Heart right ventricle (tissue), 16 donors: ENCODE results near the gene IGF2BP1. TPM values are rescaled to one million over a fixed set of nuclear protein-coding genes. Genes with fewer than 3 reads are reported as not detected.

Experiments used
- ATAC-seq, 8 donors: fragments of 200-7000 bp; cut with Tn5 transposase; one replicate each; pipeline ENCODE4 v1.9.1; 2020; ENCODE audit warnings: mild to moderate bottlenecking in 8 of 8, moderate library complexity in 8 of 8, moderate number of reproducible peaks in 1 of 8
- DNase-seq, 2 donors: peaks; one replicate each; pipeline ENCODE4 v3.0.0-alpha.2; 2020
- H3K27ac ChIP-seq, 10 donors: fragments of 200-600 bp; sonication (generic) in 2 of 10; one replicate each; pipeline versions ENCODE4 v1.5.0 to v1.8.0; 2020 to 2022; ENCODE audit warnings: mild to moderate bottlenecking in 3 of 10
- H3K27me3 ChIP-seq, 7 donors: fragments of 200-600 bp; one replicate each; pipeline ENCODE4 v1.8.0; 2021 to 2022; ENCODE audit warnings: mild to moderate bottlenecking in 2 of 7
- H3K36me3 ChIP-seq, 9 donors: fragments of 200-600 bp; sonication (generic) in 1 of 9; one replicate each; pipeline versions ENCODE4 v1.5.0 to v1.8.0; 2020 to 2022; ENCODE audit warnings: mild to moderate bottlenecking in 2 of 9
- H3K4me1 ChIP-seq, 9 donors: fragments of 200-600 bp; sonication (generic) in 1 of 9; one replicate each; pipeline versions ENCODE4 v1.5.0 to v1.8.0; 2020 to 2022; ENCODE audit warnings: mild to moderate bottlenecking in 4 of 9
- H3K4me3 ChIP-seq, 10 donors: fragments of 200-600 bp; sonication (generic) in 2 of 10; one replicate each; pipeline versions ENCODE4 v1.5.0 to v1.8.0; 2020 to 2022; ENCODE audit warnings: mild to moderate bottlenecking in 7 of 10, moderate library complexity in 2 of 10
- H3K9me3 ChIP-seq, 11 donors: fragments of 200-600 bp in 10 of 11; sonication (generic) in 2 of 11; one replicate each; pipeline versions ENCODE4 v1.5.0 to v1.8.0; 2013 to 2022; ENCODE audit warnings: mild to moderate bottlenecking in 2 of 11, control low read depth in 1 of 11, moderate library complexity in 1 of 11
- CTCF ChIP-seq, 9 donors: fragments of 200-600 bp; sonication (generic) in 2 of 9; IDR thresholded peaks; one replicate each; pipeline versions ENCODE4 v1.5.0 to v1.8.0; 2021 to 2022; ENCODE audit warnings: antibody characterized with exemption in 9 of 9, mild to moderate bottlenecking in 5 of 9, moderate library complexity in 1 of 9
- WGBS, 2 donors: extraction: QIAGEN DNeasy Blood & Tissue Kit; methylation state at CpG; one replicate each; pipeline ENCODE4 v1.1.7; 2013; ENCODE audit warnings: inconsistent platforms in 1 of 2; 5-methylcytosine and 5-hydroxymethylcytosine counted together
- intact Hi-C, 10 donors: fragments of 100-400 bp; cut with DNase I; formaldehyde crosslinking; loops; one replicate each; pipeline versions ENCODE4 v1.11.1 to v1.14.2; 2022
- polyA plus RNA-seq, 2 donors: library from polyadenylated mRNA; stranded (reverse); fragments of 200-250 nt; gene quantifications; one replicate each; pipeline ENCODE4 v1.2.3, GENCODE V29; 2013
- total RNA-seq, 10 donors: library from RNA; stranded (reverse); fragmentation: NEBNext Ultra II Directional in 3 of 10; extraction: Animal tissue kit (Norgen Biotek cat#: 25700) in 3 of 10; gene quantifications; one replicate each; pipeline versions ENCODE4 v1.2.1 to v1.2.4, GENCODE V29; 2021 to 2023
- donor health status: Arrhythmogenic right ventricular cardiomyopathy.
- donor health status: ischemic (EF 13 %, LVEDD 7.1; RV severe dilation, severe dysfunction).
- donor health status: healthy with polysubstance abuse.
- donor health status: DM: no; HTN: yes; CAD: no.
- donor health status: DM: no; HTN: no; CAD: no.
- donor health status: ischemic (EF 25% LVEDD 6.9; RV normal size, moderate dysfunction).
- donor health status: ischemic (EF 25% LVEDD 5.7; RV mildly dilated, moderate dysfunction).
- donor health status: healthy.
- donor health status: DM: yes; HTN: yes; CAD: no.
- donor health status: Ischemic cardiomyopathy.
- donor health status: ischemic (EF 35%, LVEDD 5.7; RV mildly dilated, moderate dysfunction).
- donor health status: nonischemic (EF 11% LVEDD 7.7; RV severe dilation, severe dysfunction).
- donor health status: DM: yes; HTN: yes; CAD: no.
- donor health status: PGD.
- donor health status: ischemic (EF 29% LVEDD 5.4; RV normal size, mild dysfunction).
- donor health status: nonischemic (EF 23%, LVEDD 6.1; RV moderate dilation, normal function).

Gene IGF2BP1
- total and polyA plus RNA-seq, 12 donors: 0.01 TPM; not detected in 11

- no peaks in the 10 kb centered on the region for H3K9me3 ChIP-seq
- peaks cover 50 to 100% (median 100%) of the 10 kb centered on the region in 7 donors for H3K27me3 ChIP-seq
- no peak for ATAC-seq
Observed at GRCh38 chr17:48993951-48994350, 3.2 kb upstream of the IGF2BP1 start.

GRCh38 chr17:48994549-48995303 is 2.5 kb upstream of the IGF2BP1 start:
- Histone ChIP-seq H3K36me3 (no peaks in the 10 kb centered on the region), H3K4me1 (peaks cover 4 to 36% (median 24%) of the 10 kb centered on the region in 9 donors), H3K27me3 (peaks cover 55 to 100% (median 100%) of the 10 kb centered on the region in 7 donors), H3K27ac (no peak overlapping the region), H3K4me3 (no peak overlapping the region), H3K9me3 (no peaks in the 10 kb centered on the region)
- DNase-seq: no peak
- TF ChIP-seq CTCF (IDR thresholded peaks at IDR 0.05): no peak
- intact Hi-C loops: no loop called here
- ATAC-seq: no peak
- 33 to 42% methylated on average over 3 of the region's 3 CpGs for WGBS, 2 donors

More at GRCh38 chr17:48993951-48994350, 3.2 kb upstream of the IGF2BP1 start:
- Histone ChIP-seq H3K4me3 (no peak overlapping the region), H3K4me1 (peaks cover 4 to 36% (median 24%) of the 10 kb centered on the region in 9 donors), H3K27ac (no peak overlapping the region), H3K36me3 (no peaks in the 10 kb centered on the region)
- no peak for DNase-seq
- TF ChIP-seq CTCF (IDR thresholded peaks at IDR 0.05): no peak
- intact Hi-C loops: no loop called here

- Histone ChIP-seq H3K4me1 (peaks cover 4 to 36% (median 24%) of the 10 kb centered on the region in 9 donors), H3K27me3 (peaks cover 55 to 100% (median 99%) of the 10 kb centered on the region in 7 donors), H3K36me3 (no peaks in the 10 kb centered on the region), H3K4me3 (peak overlapping the region in 1 of 10 donors; percentile 5), H3K27ac (no peak overlapping the region), H3K9me3 (no peaks in the 10 kb centered on the region)
- intact Hi-C loops: no loop called here
- WGBS, 2 donors: 2 to 5% methylated on average over 46 of the region's 46 CpGs
- TF ChIP-seq CTCF (IDR thresholded peaks at IDR 0.05): no peak
- DNase-seq (no peak), ATAC-seq (peak in 1 of 8 donors; percentile 11)
Observed at GRCh38 chr17:48995304-48995973, 1.7 kb upstream of the IGF2BP1 start.

GRCh38 chr17:48995974-48996721 is 1.0 kb upstream of the IGF2BP1 start:
- H3K4me3 ChIP-seq: peak overlapping the region in 2 of 10 donors; percentile 5
- TF ChIP-seq CTCF (IDR thresholded peaks at IDR 0.05): no peak
- ATAC-seq: peak in 1 of 8 donors; percentile 34
- no peak for DNase-seq
- H3K9me3 ChIP-seq: no peaks in the 10 kb centered on the region
- intact Hi-C loops: no loop called here
- no peak overlapping the region for H3K27ac ChIP-seq
- 1 to 4% methylated on average over 65 of the region's 66 CpGs for WGBS, 2 donors
- no peaks in the 10 kb centered on the region for H3K36me3 ChIP-seq
- H3K27me3 ChIP-seq: peaks cover 56 to 100% (median 99%) of the 10 kb centered on the region in 7 donors
- peaks cover 4 to 36% (median 24%) of the 10 kb centered on the region in 9 donors for H3K4me1 ChIP-seq
